SKM-1 (cell line): Measurements from ENCODE around the gene YTHDF1.

Experiments used
- DNase-seq: peaks from one replicate; lab custom pipeline; 2025; ENCODE audit not compliant: unreplicated experiment; lab: John Stamatoyannopoulos, UW

YTHDF1 gene

GRCh38 chr20:63210011-63210605 is 5.8 kb downstream of the YTHDF1 start:
- DNase-seq: no peak

GRCh38 chr20:63208346-63208909 is 7.5 kb downstream of the YTHDF1 start:
- DNase-seq: no peak

- DNase-seq: no peak
These were observed 9.1 kb downstream of the YTHDF1 start for GRCh38 chr20:63206878-63207277.

- DNase-seq: no peak
These were observed 10.0 kb downstream of the YTHDF1 start for GRCh38 chr20:63205896-63206295.

- DNase-seq: no peak
These were observed 11.6 kb downstream of the YTHDF1 start for GRCh38 chr20:63204362-63204761.

GRCh38 chr20:63202811-63203526 is 13.0 kb downstream of the YTHDF1 start:
- no peak for DNase-seq

GRCh38 chr20:63202021-63202420 is 13.9 kb downstream of the YTHDF1 start:
- DNase-seq: no peak

GRCh38 chr20:63198606-63199005 is 17.3 kb downstream of the YTHDF1 start:
- DNase-seq: no peak

- no peak for DNase-seq
These were observed 19.0 kb downstream of the YTHDF1 start for GRCh38 chr20:63196768-63197470.

GRCh38 chr20:63194797-63195173 is 21.1 kb downstream of the YTHDF1 start:
- no peak for DNase-seq

- no peak for DNase-seq
These were observed 21.7 kb downstream of the YTHDF1 start for GRCh38 chr20:63194007-63194796.

- DNase-seq: no peak
These were observed 23.2 kb downstream of the YTHDF1 start for GRCh38 chr20:63192721-63193120.

GRCh38 chr20:63191400-63191799 is 24.5 kb downstream of the YTHDF1 start:
- no peak for DNase-seq

- DNase-seq: no peak
These were observed 25.1 kb downstream of the YTHDF1 start for GRCh38 chr20:63190828-63191227.

GRCh38 chr20:63189846-63190559 is 25.9 kb downstream of the YTHDF1 start:
- no peak for DNase-seq

GRCh38 chr20:63189322-63189642 is 26.6 kb downstream of the YTHDF1 start:
- DNase-seq: no peak

- DNase-seq: no peak
These were observed 27.1 kb downstream of the YTHDF1 start for GRCh38 chr20:63188641-63189321.

GRCh38 chr20:63188159-63188442 is 27.8 kb downstream of the YTHDF1 start:
- no peak for DNase-seq

GRCh38 chr20:63187338-63188158 is 28.4 kb downstream of the YTHDF1 start:
- no peak for DNase-seq
